GM19324 (cell line): ENCODE measurements around the gene EHD1.

Experiments
- ATAC-seq: cut with Tn5 transposase; IDR thresholded peaks from one replicate; pipeline ENCODE4 v1.9.1; 2021; ENCODE audit warnings: mild to moderate bottlenecking, moderate library complexity; ENCODE audit not compliant: unreplicated experiment, low FRiP score

EHD1 gene

GRCh38 chr11:64861227-64861975 is 17.0 kb downstream of the EHD1 start:
- ATAC-seq: no peak

GRCh38 chr11:64859542-64860414 is 18.6 kb downstream of the EHD1 start:
- peak; percentile 73 for ATAC-seq

DNA sequence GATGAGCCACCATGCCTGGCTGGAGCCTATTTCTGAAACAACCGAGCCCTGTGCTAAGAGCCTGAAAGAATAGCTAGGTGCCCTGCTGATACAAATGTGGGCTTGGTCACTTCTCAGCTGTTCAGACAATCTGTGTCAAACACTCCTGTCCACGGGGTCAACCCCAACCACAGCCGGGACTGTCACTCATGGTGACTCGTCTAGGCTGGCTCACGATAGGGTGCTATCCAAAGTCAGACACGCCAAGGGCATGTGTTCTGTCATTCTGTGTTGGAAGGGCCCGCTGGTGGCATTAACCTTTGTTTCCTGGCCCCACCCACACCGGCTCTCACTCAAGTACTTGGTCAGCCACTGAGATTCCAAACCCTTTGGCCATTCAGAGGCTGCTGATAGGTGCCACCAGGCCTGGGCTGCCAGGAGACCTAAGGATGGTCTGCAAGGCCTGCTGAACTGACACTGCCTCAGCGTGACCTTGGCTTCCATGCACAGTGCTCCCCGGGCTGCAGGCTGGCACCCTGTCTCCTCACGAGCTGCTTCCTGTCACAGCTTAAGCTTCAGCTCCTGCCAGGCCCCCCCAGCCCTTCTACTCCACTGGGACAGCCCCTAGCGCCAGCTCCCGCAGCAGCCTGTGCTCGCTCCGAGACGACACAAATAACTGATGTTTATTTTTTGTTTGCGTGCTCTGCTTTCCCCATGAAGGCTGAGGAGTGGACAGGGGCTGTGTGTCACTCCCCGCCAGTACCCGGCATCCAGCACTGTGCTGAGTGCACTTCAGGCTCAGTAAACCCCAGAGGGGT is 19.8 kb downstream of the EHD1 start:
- ATAC-seq: no peak

DNA sequence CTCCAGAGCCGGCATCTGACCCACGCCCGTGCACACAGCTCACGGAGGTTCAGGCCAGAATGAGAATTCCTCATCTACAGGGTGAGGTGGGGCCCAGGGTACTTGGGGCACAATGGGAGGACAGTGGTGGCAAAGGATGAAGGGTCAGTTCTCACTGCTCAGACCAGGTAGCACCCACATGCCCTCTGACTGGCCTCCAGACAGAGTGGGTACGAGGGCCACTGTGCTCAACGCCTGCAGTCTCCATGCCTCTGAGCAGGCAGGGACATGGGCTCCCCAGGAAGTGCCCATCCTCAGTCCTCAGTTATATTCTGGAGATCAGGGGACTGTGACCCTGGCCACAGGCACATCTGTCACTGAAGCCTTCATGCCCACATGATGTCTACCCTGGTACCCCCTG is 20.9 kb downstream of the EHD1 start:
- no peak for ATAC-seq

GRCh38 chr11:64856382-64857227 is 21.8 kb downstream of the EHD1 start:
- no peak for ATAC-seq

- no peak for ATAC-seq
These were observed 22.7 kb downstream of the EHD1 start for GRCh38 chr11:64855596-64856304.

GRCh38 chr11:64854534-64855502 is 23.6 kb downstream of the EHD1 start:
- no peak for ATAC-seq

GRCh38 chr11:64854157-64854533 is 24.3 kb downstream of the EHD1 start:
- ATAC-seq: no peak

GRCh38 chr11:64853709-64854108 is 24.7 kb downstream of the EHD1 start:
- no peak for ATAC-seq

DNA sequence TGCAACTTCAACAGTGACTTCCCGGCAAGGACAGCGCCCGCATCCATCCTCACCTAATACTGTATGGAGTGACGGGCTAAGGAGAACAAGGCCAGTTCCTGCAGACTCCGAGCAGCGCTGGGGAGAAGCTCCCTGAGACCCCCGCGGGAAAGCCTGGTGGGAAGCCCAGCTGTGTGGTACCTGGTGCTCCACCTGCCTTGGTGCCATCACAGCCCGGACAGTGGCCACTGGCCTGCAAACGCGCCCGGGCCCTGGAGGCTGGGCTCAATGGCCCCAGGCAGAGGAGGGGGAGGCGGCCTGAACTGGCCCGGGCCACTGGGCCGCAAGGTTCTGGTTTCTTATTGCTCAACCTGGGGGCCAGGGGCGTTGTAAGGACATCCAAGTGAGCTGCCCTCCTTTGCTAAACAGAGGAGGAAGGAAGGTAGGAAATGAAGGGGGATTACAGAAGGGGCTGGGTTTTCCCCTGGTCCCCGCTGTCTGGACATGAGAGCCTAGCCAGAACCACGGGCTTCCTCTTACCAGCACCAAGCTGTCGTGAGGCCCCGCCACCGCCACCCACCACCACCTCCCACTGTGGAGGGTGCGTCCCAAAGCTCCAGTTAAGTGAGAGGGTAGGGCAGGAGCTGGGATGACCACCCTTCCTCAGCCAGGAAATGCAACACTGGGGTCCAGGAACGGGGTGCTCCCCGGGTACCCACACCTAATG is 25.5 kb downstream of the EHD1 start:
- ATAC-seq: no peak

GRCh38 chr11:64851831-64852351 is 26.5 kb downstream of the EHD1 start:
- ATAC-seq: no peak

- peak; percentile 65 for ATAC-seq
These were observed 27.3 kb downstream of the EHD1 start for GRCh38 chr11:64850979-64851567.

DNA sequence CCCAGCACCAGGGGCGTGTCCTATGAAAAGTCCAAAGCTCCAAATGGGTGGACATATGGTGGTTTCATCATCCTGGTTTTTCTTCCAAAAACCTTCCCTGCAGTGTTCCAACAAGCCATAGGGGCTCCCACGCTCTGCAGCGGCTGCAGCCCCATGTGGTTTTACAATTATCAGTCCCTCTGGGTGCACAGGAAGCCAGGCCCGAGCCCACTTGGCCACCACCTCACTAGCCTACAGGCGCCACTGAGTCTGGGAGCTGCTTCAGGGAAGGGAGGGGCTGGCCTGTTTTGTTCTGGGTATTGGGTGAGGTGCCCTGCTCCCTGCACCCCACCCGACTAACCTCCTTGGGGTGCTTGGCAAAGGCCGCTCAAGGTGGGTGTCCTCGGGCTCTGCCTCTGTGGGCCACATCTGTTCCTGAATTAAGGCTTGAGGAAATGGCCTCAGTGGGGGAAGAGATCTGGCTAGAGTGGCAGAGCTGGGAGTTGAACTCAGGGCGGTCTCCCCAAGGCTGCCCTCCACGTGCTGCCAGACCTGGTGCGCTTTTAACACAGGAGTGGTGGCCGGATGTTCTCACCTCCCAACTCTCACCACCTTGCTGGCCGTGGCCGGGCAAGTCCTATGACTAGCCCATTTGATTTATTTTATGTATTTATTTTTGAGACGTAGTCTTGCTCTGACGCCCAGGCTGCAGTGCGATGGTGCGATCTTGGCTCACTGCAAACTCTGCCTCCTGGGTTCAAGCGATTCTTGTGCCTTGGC is 28.6 kb downstream of the EHD1 start:
- ATAC-seq: no peak

- no peak for ATAC-seq
These were observed 29.4 kb downstream of the EHD1 start for GRCh38 chr11:64848826-64849597.

GRCh38 chr11:64848214-64848825 is 30.1 kb downstream of the EHD1 start:
- ATAC-seq: no peak
